T follicular helper cell (primary cell): Measurements from ENCODE around the gene TYW1.
A peak's percentile ranks its signal among the peaks of the same experiment; 100 is the strongest.
"Not testable (repeated sequence)": the region's sequence is repeated elsewhere in the genome, so short reads cannot be mapped to it uniquely, and the experiment has no call there.

Experiments used
- DNase-seq: peaks from one replicate; pipeline ENCODE4 v3.0.0-alpha.2; 2020; ENCODE audit warnings: low read depth

TYW1 gene

GRCh38 chr7:66994691-66995049 lies 2.0 kb upstream of the TYW1 start:
- DNase-seq, result peak; percentile 36

DNA sequence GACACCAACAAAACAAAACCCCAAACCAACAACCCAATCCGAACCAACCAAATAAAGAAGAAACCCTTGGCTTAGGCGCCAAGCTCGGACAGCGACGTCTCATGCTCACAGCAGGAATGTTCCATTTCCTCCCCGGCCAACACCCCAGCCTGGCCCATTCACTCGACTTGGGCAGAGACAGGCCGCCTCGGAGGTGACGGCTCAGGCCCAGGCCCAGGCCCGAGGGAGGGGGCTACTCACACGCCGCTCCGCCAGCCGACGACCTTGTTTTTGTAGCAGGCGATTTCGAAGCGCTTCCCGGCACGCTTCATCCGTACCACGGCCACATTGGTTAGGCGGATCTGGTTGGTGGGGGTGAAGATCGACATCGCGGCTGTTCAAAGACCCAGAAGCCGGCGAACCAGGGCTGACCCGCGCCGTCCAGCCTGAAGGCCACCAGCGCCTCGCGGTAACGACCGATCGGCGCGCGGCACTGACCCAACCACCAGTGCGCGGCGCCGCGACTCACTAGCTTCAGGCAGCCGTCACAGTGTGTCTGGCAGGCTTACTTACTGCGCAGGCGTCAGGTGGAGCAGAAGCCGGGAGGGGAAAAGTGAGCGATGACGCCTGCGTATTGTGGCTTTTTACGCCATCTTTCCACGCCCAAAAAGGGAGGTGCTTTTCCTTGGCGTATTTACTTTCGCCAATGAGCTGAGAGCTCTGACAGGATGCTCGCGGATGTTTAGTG lies 1.4 kb upstream of the TYW1 start, which contains the start of gene SBDS:
SBDS (minus strand) TSS at position 537 of the 727 bp plus-strand sequence; CDS start at position 368, 169 bp downstream.
- DNase-seq, result peak; percentile 90

DNA sequence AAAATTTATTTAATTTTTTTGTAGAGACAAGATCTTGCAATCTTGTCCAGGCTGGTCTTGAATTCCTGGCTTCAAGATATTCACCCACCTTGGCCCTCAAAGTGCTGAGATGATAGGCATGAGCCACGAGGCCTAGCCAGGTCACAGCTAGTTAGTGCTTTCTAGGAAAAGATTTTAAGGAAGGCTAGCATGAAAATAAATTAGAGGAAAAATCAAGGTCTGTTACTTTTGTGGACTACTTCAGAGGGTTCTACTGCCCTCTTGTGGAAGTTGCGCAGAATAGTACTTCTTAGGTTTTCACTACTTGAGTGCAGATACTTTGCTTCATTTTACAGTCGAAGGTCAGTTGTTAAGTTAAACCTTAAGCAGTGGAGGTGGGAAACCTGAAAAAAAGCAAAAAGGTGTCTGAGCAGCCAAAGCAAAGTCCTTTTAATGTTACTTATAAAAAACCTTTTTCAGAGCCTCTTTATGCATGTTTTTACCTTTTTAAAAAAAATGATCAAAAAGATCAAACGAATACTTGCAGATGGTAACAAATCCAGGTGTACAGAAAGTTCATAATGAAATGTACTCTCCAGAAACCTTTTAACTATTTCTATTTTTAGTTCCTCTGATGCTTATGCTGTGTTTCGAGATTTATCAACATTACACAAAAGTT lies 4.1 kb downstream of the TYW1 start:
- DNase-seq, result not testable (repeated sequence)

DNA sequence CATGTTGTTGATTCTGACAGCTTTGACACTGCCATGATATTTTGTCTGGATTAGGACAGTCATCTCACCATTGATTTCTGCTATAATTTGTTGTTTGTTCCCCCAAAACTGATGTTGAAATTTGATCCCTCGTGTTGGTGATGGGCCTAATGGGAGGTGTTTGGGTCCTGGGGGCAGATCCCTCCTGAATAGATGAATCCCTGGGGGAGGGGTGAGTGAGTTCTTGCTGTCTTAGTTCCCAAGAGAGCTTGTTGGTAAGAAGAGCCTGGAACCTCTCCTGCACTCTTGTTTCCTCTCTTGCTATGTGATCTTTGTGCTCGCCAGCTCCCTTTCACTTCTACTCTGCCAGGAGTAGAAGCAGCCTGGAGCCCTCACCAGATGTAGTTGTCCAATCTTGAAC lies 7.5 kb downstream of the TYW1 start:
- DNase-seq, result not testable (repeated sequence)

- DNase-seq, result no peak
Measured at GRCh38 chr7:67006965-67007364, 10.3 kb downstream of the TYW1 start.

DNA sequence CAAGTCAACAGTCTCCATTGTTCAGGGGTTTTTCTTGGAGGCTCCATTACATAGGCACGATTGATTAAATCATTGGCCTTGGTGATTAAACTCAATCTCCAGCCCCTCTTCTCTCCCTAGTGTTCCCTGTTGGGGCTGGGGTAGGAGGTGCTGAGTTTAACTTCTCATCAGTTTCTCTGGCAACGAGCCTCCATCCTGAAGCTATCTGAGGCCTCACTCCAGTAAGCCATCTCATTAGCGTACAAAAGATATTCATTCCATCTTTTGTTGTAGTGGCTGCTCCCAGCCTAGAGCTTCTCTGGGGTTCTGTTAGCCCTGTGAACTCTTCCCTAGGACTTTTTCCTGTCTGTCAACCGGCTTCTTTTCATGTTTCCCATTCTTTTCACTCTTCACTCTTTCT lies 11.6 kb downstream of the TYW1 start:
- no peak for DNase-seq

GRCh38 chr7:67009677-67010076 lies 13.0 kb downstream of the TYW1 start:
- not testable (repeated sequence) for DNase-seq

- not testable (repeated sequence) for DNase-seq
Measured at GRCh38 chr7:67014076-67014622, 17.5 kb downstream of the TYW1 start.

DNA sequence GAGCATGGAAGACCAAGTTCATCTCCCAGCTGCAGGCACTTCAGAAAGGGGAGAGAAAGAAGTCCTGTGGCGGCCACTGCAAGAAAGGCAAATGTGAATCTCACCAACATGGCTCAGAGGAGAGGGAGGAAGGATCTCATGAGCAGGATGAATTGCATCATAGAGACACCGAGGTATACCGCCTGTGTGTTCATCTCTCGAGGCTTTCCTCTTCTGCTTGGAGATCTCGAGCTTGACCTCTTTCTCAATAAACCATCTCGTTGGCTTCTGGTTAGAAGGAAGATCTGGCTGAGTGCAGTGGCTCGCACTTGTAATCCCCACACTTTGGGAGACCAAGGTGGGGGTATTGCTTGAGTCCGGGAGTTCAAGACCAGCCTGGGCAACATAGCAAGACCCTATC lies 21.3 kb downstream of the TYW1 start:
- not testable (repeated sequence) for DNase-seq

DNA sequence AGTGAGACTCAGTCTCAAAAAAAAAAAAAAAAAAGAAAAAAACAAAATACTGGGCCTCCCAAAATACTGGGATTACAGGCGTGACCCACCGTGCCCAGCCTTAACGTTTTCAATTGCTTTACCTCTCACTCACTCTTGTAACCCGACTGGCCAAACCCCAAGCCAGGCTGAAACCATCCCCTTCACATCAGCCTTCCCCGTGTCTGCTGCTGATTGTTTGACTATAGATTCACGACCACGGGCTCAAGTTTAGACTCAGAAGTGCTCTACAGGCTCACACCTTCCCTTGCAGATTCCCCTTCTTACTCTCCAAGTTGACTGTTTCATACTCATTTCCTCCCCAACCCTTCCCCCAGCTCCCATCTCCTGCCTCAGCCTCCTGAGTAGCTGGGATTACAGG lies 22.3 kb downstream of the TYW1 start:
- DNase-seq, result no peak

DNA sequence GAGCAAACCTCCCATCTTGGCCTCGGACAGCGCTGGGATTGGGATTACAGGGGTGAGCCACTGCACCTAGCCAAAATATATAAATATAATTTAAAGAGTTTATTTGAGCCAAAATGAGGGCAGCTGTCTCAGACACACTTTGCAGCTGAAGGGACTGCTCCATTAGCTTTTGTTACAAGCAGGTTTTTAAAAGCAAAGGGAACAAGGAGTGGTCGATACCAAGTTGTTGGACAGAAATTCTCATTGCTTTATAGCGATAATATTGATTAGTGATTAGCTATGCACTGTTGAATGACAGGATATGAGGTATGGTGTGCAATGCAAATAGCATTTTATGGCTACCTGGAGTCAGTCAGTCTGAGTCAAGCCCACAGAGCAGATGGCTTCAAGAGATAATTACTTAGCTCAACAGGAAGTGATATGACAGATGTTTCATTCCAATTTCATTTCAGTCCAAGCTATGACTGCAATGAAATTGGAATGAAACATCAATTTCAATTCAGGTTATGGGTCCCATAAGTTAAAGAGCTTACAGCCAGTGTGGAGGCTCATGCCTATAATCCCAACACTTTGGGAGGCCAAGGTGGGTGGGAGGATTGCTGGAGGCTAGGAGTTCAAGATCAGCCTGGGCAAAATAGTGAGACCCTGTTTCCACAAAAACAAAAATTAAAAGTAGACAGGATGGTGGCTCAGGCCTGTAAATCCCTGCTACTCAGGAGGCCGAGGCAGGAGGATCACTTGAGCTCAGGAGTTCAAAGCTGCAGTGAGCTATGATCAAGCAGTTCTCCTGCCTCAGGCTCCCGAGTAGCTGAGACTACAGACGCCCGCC lies 23.1 kb downstream of the TYW1 start:
- DNase-seq, result no peak

DNA sequence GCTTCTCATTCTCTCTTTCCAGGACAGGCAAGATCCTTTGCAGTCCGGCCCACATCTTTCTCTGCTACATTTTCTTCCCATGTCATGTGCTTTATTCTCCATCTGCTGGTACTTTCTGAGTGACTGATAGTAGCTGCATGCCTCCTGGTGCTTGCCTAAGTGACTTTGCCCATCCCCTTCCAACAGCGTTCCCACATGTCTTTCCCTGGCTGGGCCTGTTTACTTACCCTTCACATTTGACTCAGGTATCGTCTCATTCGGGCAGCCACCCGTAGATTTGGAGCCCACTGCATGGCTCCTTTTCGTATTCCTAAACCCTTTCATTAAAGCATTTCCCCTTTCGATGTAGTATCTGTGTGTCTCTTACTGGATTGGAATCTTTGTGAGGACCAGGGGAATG lies 24.6 kb downstream of the TYW1 start:
- no peak for DNase-seq

GRCh38 chr7:67022511-67022910 lies 25.9 kb downstream of the TYW1 start:
- no peak for DNase-seq

GRCh38 chr7:67025459-67025858 lies 28.8 kb downstream of the TYW1 start:
- not testable (repeated sequence) for DNase-seq

GRCh38 chr7:67031685-67032084 lies 35.1 kb downstream of the TYW1 start:
- DNase-seq, result not testable (repeated sequence)

DNA sequence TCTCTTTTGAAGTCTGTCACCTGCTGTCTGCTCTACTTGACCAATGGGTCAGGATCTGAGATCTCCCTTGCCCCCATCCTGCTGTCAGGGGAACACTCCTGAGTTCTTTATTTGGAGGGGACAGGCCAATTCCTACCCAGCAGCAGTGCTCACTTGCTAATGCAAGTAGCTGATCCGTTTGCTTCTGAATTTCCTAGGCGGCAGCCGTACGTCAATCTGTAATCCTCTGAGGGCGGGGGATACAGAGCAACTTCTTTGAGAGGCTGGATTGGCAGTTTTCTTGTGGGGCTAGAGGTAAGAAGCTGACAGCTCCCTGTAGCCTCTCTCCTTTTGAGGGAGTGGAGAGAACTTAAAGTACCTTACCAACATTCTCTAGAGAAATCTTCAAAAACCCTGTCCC lies 36.6 kb downstream of the TYW1 start:
- no peak for DNase-seq

DNA sequence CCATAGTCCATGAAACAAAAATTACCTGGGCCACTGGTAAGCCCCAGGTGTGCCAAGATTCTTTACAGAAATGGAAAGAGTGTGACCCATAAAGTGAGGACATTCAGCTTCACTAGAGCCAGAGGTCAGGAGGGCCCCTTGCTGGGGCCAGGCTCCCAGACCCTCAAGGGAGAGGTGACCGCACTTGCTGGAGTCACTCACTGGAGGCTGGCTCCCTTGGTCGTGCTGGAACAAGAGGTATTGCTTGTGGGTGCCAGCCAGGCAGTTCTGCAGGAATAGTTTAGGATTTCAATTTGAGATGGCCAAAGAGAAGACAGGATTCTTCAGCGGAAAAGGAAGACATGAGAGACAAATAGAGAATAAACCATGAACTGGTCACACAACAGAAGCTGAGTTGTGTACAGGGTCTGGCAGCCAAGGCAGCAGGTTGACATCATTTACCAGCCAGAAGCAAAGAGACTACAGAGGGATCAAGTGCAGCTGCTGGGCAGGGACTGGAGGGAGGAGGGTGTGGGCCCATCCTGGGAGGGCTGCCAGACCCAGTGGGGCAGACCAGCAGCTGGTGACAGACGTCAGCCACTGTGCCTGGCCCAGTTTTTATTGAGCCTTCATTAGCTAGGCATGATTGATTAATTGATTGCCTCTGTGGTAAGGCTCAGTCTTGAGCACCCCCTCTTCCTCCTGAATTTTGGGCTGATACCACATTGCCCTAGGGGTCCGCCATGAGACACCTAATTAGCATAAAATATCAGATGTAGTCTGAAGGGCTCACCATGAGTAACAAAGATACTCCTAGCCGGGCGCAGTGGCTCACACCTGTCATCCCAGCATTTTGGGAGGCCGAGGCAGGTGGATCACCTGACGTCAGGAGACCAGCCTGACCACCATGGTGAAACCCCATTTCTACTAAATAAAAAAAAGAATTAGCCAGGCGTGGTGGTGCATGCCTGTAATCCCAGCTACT lies 40.1 kb downstream of the TYW1 start:
- DNase-seq, result not testable (repeated sequence)

GRCh38 chr7:67040832-67041231 lies 44.2 kb downstream of the TYW1 start:
- DNase-seq, result not testable (repeated sequence)

- not testable (repeated sequence) for DNase-seq
Measured at GRCh38 chr7:67042781-67043558, 46.3 kb downstream of the TYW1 start.

DNA sequence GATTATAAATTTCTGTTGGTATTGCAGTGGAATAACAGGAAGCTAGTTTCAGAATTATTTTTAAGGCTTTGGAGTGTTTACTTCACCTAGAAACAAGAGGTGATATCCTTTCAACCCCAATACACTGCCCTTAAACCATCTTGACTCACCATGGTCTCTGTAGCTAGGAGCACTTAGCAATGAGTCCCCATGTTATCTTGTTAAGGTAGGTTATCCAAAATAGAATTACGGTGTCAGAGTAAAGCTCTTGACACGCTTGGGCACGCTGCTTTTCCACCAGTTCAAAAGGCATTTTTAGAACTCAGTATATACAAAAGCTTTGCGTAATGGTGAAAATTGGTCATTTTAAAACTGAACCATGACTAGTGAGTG lies 46.9 kb downstream of the TYW1 start:
- not testable (repeated sequence) for DNase-seq
